ENCODE measurements around the gene ANO4.

Gene ANO4

GRCh38 chr12:100808777-100809176 lies 14.2 kb downstream of the ANO4 start:
- DNase-seq (ENCODE audit: low read depth, low spot score): no peak

- no peak for DNase-seq (ENCODE audit: low read depth, low spot score)
Observed at GRCh38 chr12:100820314-100820713, 25.7 kb downstream of the ANO4 start.

GRCh38 chr12:100823963-100824362 lies 29.4 kb downstream of the ANO4 start:
- no peak for DNase-seq (ENCODE audit: low read depth, low spot score)

- DNase-seq (ENCODE audit: low read depth, low spot score): no peak
Observed at GRCh38 chr12:100824476-100824875, 29.9 kb downstream of the ANO4 start.

- DNase-seq (ENCODE audit: low read depth, low spot score): no peak
Observed at GRCh38 chr12:100826323-100826722, 31.7 kb downstream of the ANO4 start.

- no peak for DNase-seq (ENCODE audit: low read depth, low spot score)
Observed at GRCh38 chr12:100827901-100828520, 33.4 kb downstream of the ANO4 start.

GRCh38 chr12:100830003-100830795 lies 35.6 kb downstream of the ANO4 start:
- no peak for DNase-seq (ENCODE audit: low read depth, low spot score)

- no peak for DNase-seq (ENCODE audit: low read depth, low spot score)
Observed at GRCh38 chr12:100833282-100833681, 38.7 kb downstream of the ANO4 start.

GRCh38 chr12:100840748-100841147 lies 46.2 kb downstream of the ANO4 start:
- no peak for DNase-seq (ENCODE audit: low read depth, low spot score)

GRCh38 chr12:100842156-100842555 lies 47.6 kb downstream of the ANO4 start:
- DNase-seq (ENCODE audit: low read depth, low spot score): no peak

- no peak for DNase-seq (ENCODE audit: low read depth, low spot score)
Observed at GRCh38 chr12:100843061-100843460, 48.5 kb downstream of the ANO4 start.

- DNase-seq (ENCODE audit: low read depth, low spot score): no peak
Observed at GRCh38 chr12:100845095-100845494, 50.5 kb downstream of the ANO4 start.

GRCh38 chr12:100851637-100852036 lies 57.1 kb downstream of the ANO4 start:
- no peak for DNase-seq (ENCODE audit: low read depth, low spot score)

GRCh38 chr12:100857418-100857817 lies 62.8 kb downstream of the ANO4 start:
- DNase-seq (ENCODE audit: low read depth, low spot score): no peak

- no peak for DNase-seq (ENCODE audit: low read depth, low spot score)
Observed at GRCh38 chr12:100857971-100858370, 63.4 kb downstream of the ANO4 start.

GRCh38 chr12:100858656-100859055 lies 64.1 kb downstream of the ANO4 start:
- no peak for DNase-seq (ENCODE audit: low read depth, low spot score)

- no peak for DNase-seq (ENCODE audit: low read depth, low spot score)
Observed at GRCh38 chr12:100859063-100859627, 64.6 kb downstream of the ANO4 start.

GRCh38 chr12:100860611-100861010 lies 66.0 kb downstream of the ANO4 start:
- no peak for DNase-seq (ENCODE audit: low read depth, low spot score)

GRCh38 chr12:100862676-100863075 lies 68.1 kb downstream of the ANO4 start:
- DNase-seq (ENCODE audit: low read depth, low spot score): no peak

- no peak for DNase-seq (ENCODE audit: low read depth, low spot score)
Observed at GRCh38 chr12:100864366-100864765, 69.8 kb downstream of the ANO4 start.

- DNase-seq (ENCODE audit: low read depth, low spot score): no peak
Observed at GRCh38 chr12:100867639-100868393, 73.2 kb downstream of the ANO4 start.

- DNase-seq (ENCODE audit: low read depth, low spot score): no peak
Observed at GRCh38 chr12:100868487-100868886, 73.9 kb downstream of the ANO4 start.

Measured in activated CD4-positive, CD25-positive, alpha-beta regulatory T cell treated with anti-CD3 and anti-CD28 coated beads, Interleukin-2, amount 50 U/mL, for 16 hours (primary cell).